GM23248 (cell line): ENCODE results near the gene GALNT1. TPM values are rescaled to one million over a fixed set of nuclear protein-coding genes. Genes with fewer than 3 reads are reported as not detected.

Experiments
- DNase-seq: peaks from one replicate; pipeline ENCODE4 v3.0.0-alpha.2; 2015
- H2AFZ ChIP-seq: fragments of 200-600 bp; sonication (generic); 2 replicates; pipeline ENCODE4 v1.6.1; 2016; ENCODE audit warnings: antibody characterized with exemption
- H3F3A ChIP-seq: fragments of 200-600 bp; sonication (generic); 2 replicates; pipeline ENCODE4 v1.6.1; 2016; ENCODE audit warnings: mild to moderate bottlenecking, antibody characterized with exemption, mixed run types; ENCODE audit not compliant: insufficient read depth
- H3K27ac ChIP-seq: fragments of 200-600 bp; sonication (generic); 2 replicates; pipeline ENCODE4 v1.5.1; 2016; ENCODE audit warnings: mild to moderate bottlenecking
- H3K27me3 ChIP-seq: fragments of 200-600 bp; sonication (generic); replicated peaks from 2 replicates; pipeline ENCODE4 v1.6.1; 2016; ENCODE audit warnings: mild to moderate bottlenecking; ENCODE audit not compliant: insufficient read depth
- H3K36me3 ChIP-seq: fragments of 200-600 bp; sonication (generic); 2 replicates; pipeline ENCODE4 v1.6.1; 2016; ENCODE audit warnings: low read depth, mild to moderate bottlenecking
- H3K4me1 ChIP-seq: fragments of 200-600 bp; sonication (generic); 2 replicates; pipeline ENCODE4 v1.6.1; 2016; ENCODE audit warnings: mild to moderate bottlenecking; ENCODE audit not compliant: insufficient read depth
- H3K4me2 ChIP-seq: fragments of 200-600 bp; sonication (generic); one replicate; pipeline ENCODE4 v1.6.1; 2016; ENCODE audit warnings: mild to moderate bottlenecking; ENCODE audit not compliant: unreplicated experiment
- H3K4me3 ChIP-seq: fragments of 200-600 bp; sonication (generic); 2 replicates; pipeline ENCODE4 v1.5.1; 2016; ENCODE audit warnings: mild to moderate bottlenecking
- H3K79me2 ChIP-seq: fragments of 200-600 bp; sonication (generic); 2 replicates; pipeline ENCODE4 v1.6.1; 2016; ENCODE audit warnings: mild to moderate bottlenecking; ENCODE audit not compliant: insufficient read depth
- H3K9ac ChIP-seq: fragments of 200-600 bp; sonication (generic); 2 replicates; pipeline ENCODE4 v1.6.1; 2016; ENCODE audit warnings: mild to moderate bottlenecking
- H3K9me2 ChIP-seq: fragments of 200-600 bp; sonication (generic); 2 replicates; pipeline ENCODE4 v1.6.1; 2016; ENCODE audit warnings: mixed run types, mild to moderate bottlenecking, moderate library complexity; ENCODE audit not compliant: insufficient read depth
- H3K9me3 ChIP-seq: fragments of 200-600 bp; sonication (generic); one replicate; pipeline ENCODE4 v1.6.1; 2017; ENCODE audit warnings: low read depth
- H4K20me1 ChIP-seq: fragments of 200-600 bp; sonication (generic); 2 replicates; pipeline ENCODE4 v1.6.0; 2016; ENCODE audit not compliant: insufficient read depth
- EZH2 ChIP-seq: fragments of 200-600 bp; sonication (generic); IDR thresholded peaks from 2 replicates; pipeline ENCODE4 v1.6.1; 2018; ENCODE audit warnings: antibody characterized with exemption, mild to moderate bottlenecking; ENCODE audit not compliant: insufficient read depth, poor library complexity, severe bottlenecking
- EZH2phosphoT487 ChIP-seq: fragments of 200-600 bp; sonication (generic); IDR thresholded peaks from 2 replicates; pipeline ENCODE4 v1.6.1; 2018; ENCODE audit warnings: antibody characterized with exemption, moderate library complexity, mild to moderate bottlenecking, low read depth; ENCODE audit not compliant: insufficient read depth
- WGBS, 2 experiments: methylation state at CpG; one replicate each; pipeline ENCODE4 v1.1.6; 2015 to 2017; ENCODE audit warnings: low lambda C conversion rate in 2 of 2, low coverage in 1 of 2; ENCODE audit errors: missing lambda C conversion rate in 2 of 2; 5-methylcytosine and 5-hydroxymethylcytosine counted together
- in situ Hi-C: fragments of 300-500 bp; cut with MboI; formaldehyde crosslinking; loops from 2 replicates; pipeline ENCODE4 v1.15.0; 2020
- polyA plus RNA-seq: library from polyadenylated mRNA; unstranded; fragments of >200 nt; fragmentation: Nextera tagmentation; extraction: Ambion mirVana; gene quantifications from 2 replicates; pipeline ENCODE4 v1.2.1, GENCODE V29; 2016
- total RNA-seq: library from RNA; depleted of rRNA; stranded (reverse); fragments of >200 nt; shearing (Covaris generic); gene quantifications from 2 replicates; pipeline ENCODE4 v1.2.3, GENCODE V29; 2014

GALNT1 gene
- total and polyA plus RNA-seq, 2 experiments from 2014 or later = 10.1 to 68.0 TPM

DNA sequence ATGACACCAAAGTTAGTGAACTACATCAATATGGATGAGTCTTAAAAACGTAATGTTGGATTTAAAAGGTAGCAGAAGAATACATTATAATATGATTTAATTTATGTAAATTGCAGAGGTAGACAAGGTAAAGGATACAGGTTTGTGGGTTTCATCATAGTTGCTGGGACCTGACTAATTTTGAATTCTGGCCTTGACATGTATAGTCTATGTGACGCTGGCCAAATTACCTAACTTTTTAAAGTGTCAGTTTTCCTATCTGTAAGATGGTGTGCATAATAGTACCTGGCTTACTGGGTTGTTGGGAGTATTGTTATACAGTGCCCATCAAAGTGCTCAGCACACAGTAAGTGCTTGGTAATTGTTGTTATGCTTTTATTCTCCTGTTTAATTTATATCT is 34.5 kb downstream of the GALNT1 start:
- Histone ChIP-seq H3K4me3 (no peak overlapping the region), H3K36me3 (no peaks in the 10 kb centered on the region), H2AFZ (no peak overlapping the region), H3K79me2 (peaks cover 61% of the 10 kb centered on the region), H3F3A (peaks cover 18% of the 10 kb centered on the region; the same call in 1 of the 2 replicates), H3K27me3 (no peaks in the 10 kb centered on the region), H3K9ac (no peak overlapping the region), H4K20me1 (no peaks in the 10 kb centered on the region; the same call in 1 of the 2 replicates), H3K27ac (no peak overlapping the region), H3K4me1 (peaks cover 30% of the 10 kb centered on the region), H3K4me2 (no peak overlapping the region), H3K9me2 (no peaks in the 10 kb centered on the region), H3K9me3 (no peaks in the 10 kb centered on the region)
- in situ Hi-C loops = no loop called here
- 95 to 100% methylated on average over 2 of the region's 2 CpGs for WGBS, 2 experiments
- TF ChIP-seq EZH2phosphoT487 (no peak), EZH2 (no peak)
- DNase-seq = no peak

- no peaks in the 10 kb centered on the region; the same call in 1 of the 2 replicates for H4K20me1 ChIP-seq
- H3K4me1 ChIP-seq = peaks cover 30% of the 10 kb centered on the region
- 73 to 83% methylated on average over 6 of the region's 6 CpGs for WGBS, 2 experiments
- TF ChIP-seq EZH2phosphoT487 (no peak), EZH2 (no peak)
- no peaks in the 10 kb centered on the region for H3K9me2 ChIP-seq
- in situ Hi-C loops = no loop called here
- no peak overlapping the region for H2AFZ ChIP-seq
- H3K4me2 ChIP-seq = peak overlapping the region; percentile 28
- no peak overlapping the region for H3K27ac ChIP-seq
- no peak overlapping the region for H3K4me3 ChIP-seq
- no peaks in the 10 kb centered on the region for H3K36me3 ChIP-seq
- no peak overlapping the region for H3K9ac ChIP-seq
- no peaks in the 10 kb centered on the region for H3K27me3 ChIP-seq
- H3K79me2 ChIP-seq = peaks cover 61% of the 10 kb centered on the region
- DNase-seq = peak; percentile 76
- H3K9me3 ChIP-seq = no peaks in the 10 kb centered on the region
- peaks cover 18% of the 10 kb centered on the region; the same call in 1 of the 2 replicates for H3F3A ChIP-seq
Measured at GRCh38 chr18:35616664-35617423, 35.3 kb downstream of the GALNT1 start.

DNA sequence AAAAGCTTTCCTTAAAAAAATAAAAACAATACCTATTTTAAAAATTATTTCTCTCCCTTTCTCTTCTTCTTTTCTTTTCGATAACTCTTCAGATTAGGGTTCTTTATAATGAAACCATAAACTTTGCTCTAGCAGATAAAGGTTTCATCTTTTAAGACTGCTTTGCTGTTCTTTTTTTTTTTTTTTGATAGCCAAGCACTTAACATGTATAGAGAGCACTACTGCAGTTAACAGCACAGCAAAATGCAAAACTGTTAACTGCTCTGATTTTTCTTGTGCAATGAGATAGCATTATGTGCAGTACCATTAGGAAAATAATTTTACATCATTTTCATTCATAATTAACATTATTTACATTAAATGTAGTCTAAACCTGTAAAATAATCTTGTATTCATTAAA is 36.3 kb downstream of the GALNT1 start:
- Histone ChIP-seq H3F3A (peaks cover 18% of the 10 kb centered on the region; the same call in 1 of the 2 replicates), H3K79me2 (peaks cover 62% of the 10 kb centered on the region), H4K20me1 (no peaks in the 10 kb centered on the region; the same call in 1 of the 2 replicates), H3K9me3 (no peaks in the 10 kb centered on the region), H3K4me2 (no peak overlapping the region), H3K36me3 (no peaks in the 10 kb centered on the region), H2AFZ (no peak overlapping the region), H3K27ac (no peak overlapping the region), H3K9me2 (no peaks in the 10 kb centered on the region), H3K9ac (no peak overlapping the region), H3K4me1 (peaks cover 30% of the 10 kb centered on the region), H3K27me3 (no peaks in the 10 kb centered on the region), H3K4me3 (no peak overlapping the region)
- DNase-seq = no peak
- 77 to 100% methylated on average over 1 of the region's 1 CpG for WGBS, 2 experiments
- TF ChIP-seq EZH2 (no peak), EZH2phosphoT487 (no peak)
- in situ Hi-C loops = no loop called here

GRCh38 chr18:35618289-35618688 is 36.7 kb downstream of the GALNT1 start:
- no peak overlapping the region for H3K4me2 ChIP-seq
- no peaks in the 10 kb centered on the region for H3K9me2 ChIP-seq
- H3K27me3 ChIP-seq = no peaks in the 10 kb centered on the region
- no peaks in the 10 kb centered on the region for H3K36me3 ChIP-seq
- H3K79me2 ChIP-seq = peaks cover 62% of the 10 kb centered on the region
- no peaks in the 10 kb centered on the region; the same call in 1 of the 2 replicates for H4K20me1 ChIP-seq
- no peaks in the 10 kb centered on the region for H3K9me3 ChIP-seq
- H2AFZ ChIP-seq = no peak overlapping the region
- peaks cover 30% of the 10 kb centered on the region for H3K4me1 ChIP-seq
- no peak for DNase-seq
- peaks cover 18% of the 10 kb centered on the region; the same call in 1 of the 2 replicates for H3F3A ChIP-seq
- in situ Hi-C loops = no loop called here
- H3K4me3 ChIP-seq = no peak overlapping the region
- TF ChIP-seq EZH2phosphoT487 = no peak
- no peak for TF ChIP-seq EZH2
- H3K27ac ChIP-seq = no peak overlapping the region
- no peak overlapping the region for H3K9ac ChIP-seq
